GM18873 (cell line): ENCODE measurements around the gene IGFBP6.
"Not testable (repeated sequence)": the region's sequence is repeated elsewhere in the genome, so short reads cannot be mapped to it uniquely, and the experiment has no call there.

ENCODE experiments used
- ATAC-seq: cut with Tn5 transposase; IDR thresholded peaks from one replicate; pipeline ENCODE4 v1.9.1; 2021; ENCODE audit warnings: mild to moderate bottlenecking, moderate library complexity, moderate number of reproducible peaks; ENCODE audit not compliant: unreplicated experiment, low FRiP score

The IGFBP6 gene

GRCh38 chr12:53094796-53095595 lies 2.5 kb upstream of the IGFBP6 start:
- ATAC-seq = not testable (repeated sequence)

GRCh38 chr12:53095596-53095895 lies 1.9 kb upstream of the IGFBP6 start:
- not testable (repeated sequence) for ATAC-seq

DNA sequence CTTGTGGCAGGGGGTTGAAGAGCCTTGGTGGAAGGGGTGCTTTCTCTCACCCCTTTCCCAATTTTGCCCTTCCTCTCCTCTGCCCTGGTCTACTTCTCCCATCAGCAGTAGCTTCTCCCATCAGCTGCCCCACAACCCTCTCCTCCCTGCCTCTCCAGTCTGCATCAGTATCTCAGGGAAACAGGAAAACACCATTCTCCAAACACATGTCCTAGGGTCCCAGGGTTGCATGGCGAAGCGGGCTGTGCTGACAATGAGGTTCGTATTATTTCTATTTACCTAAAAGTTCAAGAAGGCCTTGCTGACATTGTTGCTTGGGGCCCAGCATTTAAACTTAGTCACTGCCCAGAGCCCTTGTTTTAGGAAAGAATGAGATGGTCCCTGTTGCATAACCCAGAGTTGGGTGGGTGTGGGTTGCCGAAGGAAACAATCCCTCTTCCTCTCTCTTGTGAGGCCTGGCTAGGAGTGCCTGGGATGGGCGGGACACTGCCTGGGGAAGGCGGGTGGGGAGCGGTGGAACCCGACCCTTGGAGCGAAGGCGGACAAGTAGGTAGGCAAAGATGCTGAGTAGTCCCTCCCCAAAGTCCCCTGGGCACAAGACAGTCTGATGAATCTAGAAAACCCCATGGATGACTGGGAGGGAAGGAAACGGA lies 1.3 kb upstream of the IGFBP6 start:
- no peak for ATAC-seq

- no peak for ATAC-seq
These were observed 708 bp upstream of the IGFBP6 start for GRCh38 chr12:53096759-53097158.

GRCh38 chr12:53097207-53097563 lies 282 bp upstream of the IGFBP6 start:
- ATAC-seq = no peak

GRCh38 chr12:53098354-53098981 lies 1.0 kb downstream of the IGFBP6 start:
- no peak for ATAC-seq

DNA sequence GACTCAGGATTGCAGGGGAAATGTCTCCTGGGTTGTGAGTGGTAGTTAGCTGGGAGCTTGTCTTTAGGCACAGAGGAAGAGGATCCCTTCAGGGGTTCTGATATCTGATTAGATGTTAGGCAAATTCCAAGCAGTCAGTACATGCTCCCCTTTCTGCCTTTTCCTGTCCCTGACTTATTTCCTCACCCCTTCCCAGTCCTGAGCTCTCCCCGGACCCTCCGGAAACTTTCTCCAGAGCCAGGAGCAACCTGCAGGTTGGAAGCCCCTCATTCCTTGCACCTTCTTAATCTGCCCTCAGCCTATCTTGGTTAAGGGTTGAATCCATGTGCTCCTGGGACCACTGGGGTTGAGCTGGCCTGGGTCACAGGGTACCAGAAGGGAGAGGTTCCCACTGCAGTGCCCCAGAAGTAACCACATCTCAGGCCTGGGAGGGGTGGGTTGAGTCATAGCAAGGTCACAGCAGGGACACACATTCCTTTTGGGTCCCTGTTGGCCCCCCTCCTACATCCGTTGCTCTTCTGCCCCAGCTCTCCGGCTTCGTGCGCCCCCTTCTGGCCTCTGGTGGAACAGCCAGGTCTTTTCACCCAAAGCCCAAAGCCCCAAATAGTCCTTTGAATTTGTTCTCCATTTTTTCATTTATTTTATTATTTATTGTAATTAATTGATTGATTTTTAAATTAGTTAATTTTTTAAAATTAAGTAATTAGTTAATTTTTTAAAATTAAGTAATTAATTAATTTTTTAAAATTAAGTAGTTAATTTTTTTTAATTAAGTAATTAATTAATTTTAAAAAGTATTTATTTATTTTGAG lies 1.8 kb downstream of the IGFBP6 start:
- no peak for ATAC-seq

- ATAC-seq = no peak
These were observed 3.1 kb downstream of the IGFBP6 start for GRCh38 chr12:53100466-53101151.

DNA sequence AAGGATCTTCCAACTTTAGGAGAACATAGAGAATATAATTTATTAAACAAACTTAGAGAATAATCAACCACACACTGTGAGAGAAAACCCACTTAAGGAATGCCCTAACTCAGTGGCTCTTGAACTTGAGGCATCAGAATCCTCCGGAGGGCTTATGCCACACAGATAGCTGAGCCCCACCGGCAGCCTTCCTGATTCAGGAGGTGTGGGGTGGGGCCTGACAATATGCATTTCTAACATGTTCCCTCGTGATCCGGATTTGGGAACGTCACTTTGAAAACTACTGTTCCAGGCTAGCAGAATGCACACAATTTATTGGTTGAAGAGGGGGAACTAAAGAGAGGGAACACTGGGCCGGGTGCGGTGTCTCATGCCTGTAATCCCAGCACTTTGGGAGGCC lies 3.8 kb downstream of the IGFBP6 start:
- ATAC-seq = no peak

DNA sequence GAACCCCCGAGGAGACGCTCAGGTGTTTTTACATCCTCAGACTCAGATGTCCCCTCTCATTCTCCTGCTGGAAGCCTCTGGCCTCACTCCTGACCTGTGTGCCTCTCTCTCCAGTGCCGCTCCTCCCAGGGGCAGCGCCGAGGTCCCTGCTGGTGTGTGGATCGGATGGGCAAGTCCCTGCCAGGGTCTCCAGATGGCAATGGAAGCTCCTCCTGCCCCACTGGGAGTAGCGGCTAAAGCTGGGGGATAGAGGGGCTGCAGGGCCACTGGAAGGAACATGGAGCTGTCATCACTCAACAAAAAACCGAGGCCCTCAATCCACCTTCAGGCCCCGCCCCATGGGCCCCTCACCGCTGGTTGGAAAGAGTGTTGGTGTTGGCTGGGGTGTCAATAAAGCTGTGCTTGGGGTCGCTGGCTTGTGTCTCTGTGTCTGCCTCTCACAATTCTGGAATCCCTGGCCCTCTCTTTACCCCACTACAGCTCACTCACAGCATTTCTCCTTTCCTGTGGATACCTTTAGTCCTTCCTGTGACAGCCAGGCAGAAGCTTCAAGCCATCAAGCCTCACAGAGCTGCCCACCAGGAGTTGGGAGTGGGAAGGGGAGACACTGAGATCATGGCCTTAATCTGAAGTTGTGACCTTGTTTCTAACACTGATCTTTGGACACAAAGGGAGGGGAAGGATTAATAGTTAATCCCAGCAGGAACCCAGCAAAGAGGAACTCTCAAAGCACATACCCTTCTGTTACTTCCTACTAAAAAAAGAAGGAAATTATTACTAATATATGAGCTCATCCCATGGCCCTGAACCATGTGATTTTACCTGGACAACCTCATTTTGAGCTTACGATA lies 4.7 kb downstream of the IGFBP6 start:
- no peak for ATAC-seq

DNA sequence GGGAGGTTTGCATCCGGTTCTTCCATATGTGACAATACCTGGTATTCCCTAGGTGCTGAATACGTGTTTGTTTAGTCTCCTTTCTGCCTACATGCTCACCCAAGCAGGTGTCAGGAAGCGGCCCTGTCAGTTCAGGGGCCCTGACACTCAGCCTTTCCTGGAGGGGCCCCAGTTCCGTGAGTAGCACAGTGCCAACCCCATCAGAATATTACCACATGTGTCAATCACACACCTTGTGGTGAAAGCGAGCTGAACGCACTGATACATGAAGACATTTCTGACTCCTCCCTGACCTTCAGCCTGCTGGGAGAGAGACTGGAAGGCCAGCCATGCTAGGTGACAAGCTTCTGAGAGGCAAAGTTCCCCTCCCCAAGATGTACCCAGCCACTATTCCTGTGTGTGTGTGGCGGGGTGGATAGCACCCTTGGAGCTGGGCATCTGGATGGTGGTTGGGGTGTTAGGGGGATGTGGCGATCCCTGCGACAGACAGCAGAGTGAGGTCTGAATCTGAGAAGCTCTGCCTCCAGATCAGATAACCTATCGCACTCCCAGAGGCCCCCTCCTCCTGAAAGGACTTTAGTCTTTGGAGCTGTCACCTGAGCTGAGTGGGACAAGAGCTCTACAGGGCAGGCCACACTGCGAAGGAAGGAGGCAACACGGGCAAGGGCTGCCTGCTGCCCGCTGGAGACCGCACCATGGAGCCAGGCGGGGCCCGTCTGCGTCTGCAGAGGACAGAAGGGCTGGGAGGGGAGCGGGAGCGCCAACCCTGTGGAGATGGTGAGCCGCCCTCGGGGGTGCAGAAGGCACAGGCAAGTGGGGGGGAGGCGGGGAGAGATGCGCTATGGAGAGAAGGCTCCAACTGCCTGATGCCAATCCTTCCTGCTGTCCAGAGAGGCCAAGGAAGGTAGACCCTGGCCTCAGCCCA lies 5.7 kb downstream of the IGFBP6 start, which contains the start of gene SOAT2:
Gene SOAT2 (plus strand): TSS at position 604 of the 925 bp plus-strand sequence. CDS start 92 bp downstream, at position 696.
- no peak for ATAC-seq

GRCh38 chr12:53103860-53104305 lies 6.4 kb downstream of the IGFBP6 start:
- no peak for ATAC-seq

GRCh38 chr12:53105256-53105655 lies 7.8 kb downstream of the IGFBP6 start:
- no peak for ATAC-seq

- ATAC-seq = no peak
These were observed 8.4 kb downstream of the IGFBP6 start for GRCh38 chr12:53105712-53106439.

DNA sequence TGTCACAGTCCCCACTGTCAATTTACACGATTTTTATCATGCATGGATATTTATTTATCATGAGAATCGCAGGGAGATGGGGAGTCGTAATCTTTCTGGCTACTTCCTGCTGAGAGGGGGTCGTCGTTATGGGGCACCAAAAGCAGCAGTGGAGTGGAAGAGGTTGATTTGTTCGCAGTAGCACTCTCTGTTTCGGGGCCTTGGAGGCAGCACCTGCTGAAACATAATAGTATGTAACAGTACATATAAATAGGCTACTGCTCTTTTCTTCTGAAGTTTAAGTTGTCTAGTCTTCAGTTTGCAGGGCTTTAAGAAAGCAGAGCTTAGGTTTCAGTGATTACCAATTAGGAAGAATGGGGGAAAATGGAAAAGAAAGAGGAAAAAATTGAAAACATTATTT lies 9.7 kb downstream of the IGFBP6 start:
- no peak for ATAC-seq

- not testable (repeated sequence) for ATAC-seq
These were observed 15.0 kb downstream of the IGFBP6 start for GRCh38 chr12:53112431-53112830.

GRCh38 chr12:53113136-53113705 lies 15.8 kb downstream of the IGFBP6 start:
- ATAC-seq = no peak
